Measurements from ENCODE around the gene LIPT2.

LIPT2 gene

GRCh38 chr11:74468058-74468457 lies 25.5 kb downstream of the LIPT2 start:
- no peak for DNase-seq (ENCODE audit: extremely low read depth, low read depth)
- no peak overlapping the region for H3K4me3 ChIP-seq (replicated peaks; ENCODE audit: low read depth, low read length)
- no peak for TF ChIP-seq CTCF (IDR thresholded peaks at IDR 0.05; ENCODE audit: low read depth, low read length, missing control alignments)

GRCh38 chr11:74466916-74467885 lies 26.3 kb downstream of the LIPT2 start, which contains the start of gene KCNE3:
KCNE3 (minus strand) TSS chr11:74467549; CDS start chr11:74457563, 9,986 bp downstream.
- peak within 1 kb of the TSS; percentile 33 for H3K4me3 ChIP-seq (replicated peaks; ENCODE audit: low read depth, low read length)
- DNase-seq (ENCODE audit: extremely low read depth, low read depth) = no peak
- no peak for TF ChIP-seq CTCF (IDR thresholded peaks at IDR 0.05; ENCODE audit: low read depth, low read length, missing control alignments)

- no peak overlapping the region for H3K4me3 ChIP-seq (replicated peaks; ENCODE audit: low read depth, low read length)
- no peak for TF ChIP-seq CTCF (IDR thresholded peaks at IDR 0.05; ENCODE audit: low read depth, low read length, missing control alignments)
- no peak for DNase-seq (ENCODE audit: extremely low read depth, low read depth)
These were observed 28.2 kb downstream of the LIPT2 start for GRCh38 chr11:74465291-74465708.

- no peak for DNase-seq (ENCODE audit: extremely low read depth, low read depth)
- TF ChIP-seq CTCF (IDR thresholded peaks at IDR 0.05; ENCODE audit: low read depth, low read length, missing control alignments) = no peak
- H3K4me3 ChIP-seq (replicated peaks; ENCODE audit: low read depth, low read length) = no peak overlapping the region
These were observed 28.8 kb downstream of the LIPT2 start for GRCh38 chr11:74464746-74465145.

- no peak for DNase-seq (ENCODE audit: extremely low read depth, low read depth)
- H3K4me3 ChIP-seq (replicated peaks; ENCODE audit: low read depth, low read length) = no peak overlapping the region
- no peak for TF ChIP-seq CTCF (IDR thresholded peaks at IDR 0.05; ENCODE audit: low read depth, low read length, missing control alignments)
These were observed 30.3 kb downstream of the LIPT2 start for GRCh38 chr11:74463216-74463615.

- H3K4me3 ChIP-seq (replicated peaks; ENCODE audit: low read depth, low read length) = no peak overlapping the region
- DNase-seq (ENCODE audit: extremely low read depth, low read depth) = no peak
- no peak for TF ChIP-seq CTCF (IDR thresholded peaks at IDR 0.05; ENCODE audit: low read depth, low read length, missing control alignments)
These were observed 30.9 kb downstream of the LIPT2 start for GRCh38 chr11:74462631-74463030.
